OCI-LY1 (cell line): ENCODE measurements around the gene RALBP1.

Source experiments
- H2AFZ ChIP-seq: fragments of 200-600 bp; sonication (generic), shearing (Covaris generic); 2 replicates; pipeline ENCODE4 v1.6.0; 2014; ENCODE audit warnings: antibody characterized with exemption, mild to moderate bottlenecking, low read length
- H3F3A ChIP-seq: fragments of 200-600 bp; sonication (generic), shearing (Covaris generic); 2 replicates; pipeline ENCODE4 v1.6.0; 2014; ENCODE audit warnings: mild to moderate bottlenecking, antibody characterized with exemption, low read length, moderate library complexity; ENCODE audit not compliant: insufficient read depth
- H3K27ac ChIP-seq: fragments of 200-600 bp; sonication (generic); 2 replicates; pipeline ENCODE4 v1.5.1; 2014; ENCODE audit warnings: low read length, mixed run types, mild to moderate bottlenecking, low read depth; ENCODE audit not compliant: poor library complexity, severe bottlenecking
- H3K27me3 ChIP-seq: fragments of 200-600 bp; sonication (generic); 2 replicates; pipeline ENCODE4 v1.6.0; 2014; ENCODE audit warnings: antibody characterized with exemption, mild to moderate bottlenecking, low read length, moderate library complexity; ENCODE audit not compliant: insufficient read depth
- H3K36me3 ChIP-seq: fragments of 200-600 bp; sonication (generic); 2 replicates; pipeline ENCODE4 v1.6.1; 2014; ENCODE audit warnings: mild to moderate bottlenecking, antibody characterized with exemption, low read length, moderate library complexity, mixed read lengths; ENCODE audit not compliant: insufficient read depth
- H3K4me1 ChIP-seq: fragments of 200-600 bp; sonication (generic); 2 replicates; pipeline ENCODE4 v1.5.1; 2014; ENCODE audit warnings: mild to moderate bottlenecking, low read length, moderate library complexity; ENCODE audit not compliant: insufficient read depth, severe bottlenecking
- H3K4me2 ChIP-seq: fragments of 200-600 bp; sonication (generic), shearing (Covaris generic); 2 replicates; pipeline ENCODE4 v1.6.1; 2014; ENCODE audit warnings: low read length
- H3K4me3 ChIP-seq: fragments of 200-600 bp; sonication (generic); 2 replicates; pipeline ENCODE4 v1.5.1; 2014; ENCODE audit warnings: low read length, low read depth, mild to moderate bottlenecking, mixed read lengths; ENCODE audit not compliant: poor library complexity, severe bottlenecking
- H3K79me2 ChIP-seq: fragments of 200-600 bp; shearing (Covaris generic); 2 replicates; pipeline ENCODE4 v1.6.1; 2016; ENCODE audit warnings: mixed run types, low read length, mixed read lengths; ENCODE audit not compliant: insufficient read depth
- H3K9ac ChIP-seq: fragments of 200-600 bp; sonication (generic), shearing (Covaris generic); 2 replicates; pipeline ENCODE4 v1.6.1; 2014; ENCODE audit warnings: mild to moderate bottlenecking, low read length, mixed read lengths
- H3K9me2 ChIP-seq: fragments of 200-600 bp; sonication (generic), shearing (Covaris generic); 2 replicates; pipeline ENCODE4 v1.6.1; 2014; ENCODE audit warnings: low read depth, mild to moderate bottlenecking, low read length, mixed read lengths
- H3K9me3 ChIP-seq: fragments of 200-600 bp; shearing (Covaris generic); 2 replicates; pipeline ENCODE4 v1.6.1; 2014; ENCODE audit warnings: low read length, mixed read lengths
- H4K20me1 ChIP-seq: fragments of 200-600 bp; sonication (generic), shearing (Covaris generic); 2 replicates; pipeline ENCODE4 v1.6.0; 2016; ENCODE audit warnings: mild to moderate bottlenecking, low read length; ENCODE audit not compliant: insufficient read depth
- CTCF ChIP-seq: fragments of 200-600 bp; sonication (generic), shearing (Covaris generic); IDR thresholded peaks from 2 replicates; pipeline ENCODE4 v1.5.1; 2017; ENCODE audit warnings: mild to moderate bottlenecking, antibody characterized with exemption, low read length, moderate library complexity, mixed read lengths
- EZH2 ChIP-seq: fragments of 200-600 bp; sonication (generic), shearing (Covaris generic); IDR thresholded peaks from 2 replicates; pipeline ENCODE4 v1.8.0; 2017; ENCODE audit warnings: borderline replicate concordance, mixed run types, mild to moderate bottlenecking, antibody characterized with exemption, low read length, moderate library complexity, mixed read lengths

Gene RALBP1

DNA sequence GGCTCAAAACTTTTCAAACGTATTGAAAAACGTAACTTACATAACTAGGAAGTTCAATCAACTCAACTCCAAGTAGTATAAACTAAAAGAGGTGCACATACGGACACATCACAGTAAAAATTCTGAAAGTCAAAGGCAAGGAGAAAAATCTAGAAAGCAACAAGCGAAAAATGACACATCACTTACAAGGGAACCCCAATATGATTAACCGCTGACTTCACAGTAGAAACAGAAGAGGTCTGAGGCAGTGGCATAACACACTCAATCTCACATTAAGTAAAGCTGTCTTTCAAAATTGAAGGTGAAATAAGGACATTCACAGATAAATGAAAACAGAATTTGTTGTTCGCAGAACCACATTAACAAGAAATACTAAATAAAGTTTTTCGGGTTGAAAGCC lies 106.4 kb downstream of the RALBP1 start:
- Histone ChIP-seq H3K4me1 (no peaks in the 10 kb centered on the region), H3K9ac (no peak overlapping the region), H2AFZ (no peak overlapping the region), H3K79me2 (no peaks in the 10 kb centered on the region), H3K27me3 (no peaks in the 10 kb centered on the region), H3K9me2 (no peaks in the 10 kb centered on the region), H3K36me3 (peaks cover 57% of the 10 kb centered on the region), H3F3A (no peaks in the 10 kb centered on the region), H3K27ac (no peak overlapping the region), H3K4me2 (no peak overlapping the region), H4K20me1 (no peaks in the 10 kb centered on the region), H3K4me3 (no peak overlapping the region), H3K9me3 (no peaks in the 10 kb centered on the region)
- TF ChIP-seq CTCF, result no peak
- TF ChIP-seq EZH2, result no peak

DNA sequence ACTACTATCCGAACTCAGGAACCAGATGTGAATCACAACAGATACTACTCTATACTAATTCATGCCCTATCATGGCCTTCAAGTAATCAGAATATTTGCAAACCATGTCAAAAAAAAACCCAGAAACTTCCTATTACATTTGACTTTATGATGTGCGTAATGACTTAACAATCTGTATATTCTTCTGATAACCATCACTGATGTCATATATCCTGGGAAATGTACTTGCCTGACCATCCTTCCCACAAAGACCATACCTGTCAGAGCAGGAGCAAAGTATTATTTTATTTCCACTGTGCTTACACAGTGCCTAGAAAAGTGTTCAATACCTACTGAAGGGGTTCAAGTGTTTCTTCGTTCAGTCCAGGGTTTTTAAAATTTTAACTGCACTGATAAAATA lies 111.5 kb downstream of the RALBP1 start:
- Histone ChIP-seq H3F3A (no peaks in the 10 kb centered on the region), H3K4me2 (no peak overlapping the region), H3K4me3 (no peak overlapping the region), H3K9me3 (no peaks in the 10 kb centered on the region), H3K4me1 (no peaks in the 10 kb centered on the region), H2AFZ (no peak overlapping the region), H4K20me1 (no peaks in the 10 kb centered on the region), H3K79me2 (no peaks in the 10 kb centered on the region), H3K27me3 (no peaks in the 10 kb centered on the region), H3K9ac (no peak overlapping the region), H3K9me2 (no peaks in the 10 kb centered on the region), H3K27ac (no peak overlapping the region), H3K36me3 (peaks cover 60% of the 10 kb centered on the region)
- TF ChIP-seq EZH2 (no peak), CTCF (no peak)
